Loucy (cell line): ENCODE measurements around the gene GNB3.

Experiments used
- H2AFZ ChIP-seq: fragments of 200-600 bp; sonication (generic); 2 replicates; pipeline ENCODE4 v1.6.0; 2016; ENCODE audit warnings: antibody characterized with exemption, mild to moderate bottlenecking, low read length, moderate library complexity
- H3F3A ChIP-seq: fragments of 200-600 bp; 2 replicates; pipeline ENCODE4 v1.6.0; 2016; ENCODE audit warnings: antibody characterized with exemption, low read depth, mild to moderate bottlenecking
- H3K27me3 ChIP-seq: fragments of 200-600 bp; sonication (generic); 2 replicates; pipeline ENCODE4 v1.6.1; 2014; ENCODE audit warnings: low read length, mild to moderate bottlenecking; ENCODE audit not compliant: insufficient read depth, poor library complexity, severe bottlenecking
- H3K36me3 ChIP-seq: fragments of 200-600 bp; sonication (generic); 2 replicates; pipeline ENCODE4 v1.6.1; 2016; ENCODE audit warnings: low read length; ENCODE audit not compliant: insufficient read depth
- H3K4me1 ChIP-seq: fragments of 200-600 bp; sonication (generic); 2 replicates; pipeline ENCODE4 v1.5.1; 2014; ENCODE audit warnings: low read length, mild to moderate bottlenecking; ENCODE audit not compliant: insufficient read depth, poor library complexity, severe bottlenecking
- H3K4me2 ChIP-seq: fragments of 200-600 bp; sonication (generic); 2 replicates; pipeline ENCODE4 v1.6.0; 2014; ENCODE audit warnings: antibody characterized with exemption, low read length, low read depth, mild to moderate bottlenecking; ENCODE audit not compliant: poor library complexity, severe bottlenecking
- H3K4me3 ChIP-seq: fragments of 200-600 bp; sonication (generic); 2 replicates; pipeline ENCODE4 v1.5.1; 2014; ENCODE audit warnings: low read length, mild to moderate bottlenecking, mixed read lengths; ENCODE audit not compliant: poor library complexity, severe bottlenecking
- H3K79me2 ChIP-seq: fragments of 200-600 bp; sonication (generic); 2 replicates; pipeline ENCODE4 v1.6.1; 2014; ENCODE audit warnings: low read length; ENCODE audit not compliant: insufficient read depth
- H3K9ac ChIP-seq: fragments of 200-600 bp; sonication (generic); 2 replicates; pipeline ENCODE4 v1.6.0; 2014; ENCODE audit warnings: mild to moderate bottlenecking, low read depth, low read length, moderate library complexity; ENCODE audit not compliant: poor library complexity, severe bottlenecking
- H3K9me2 ChIP-seq: fragments of 200-600 bp; sonication (generic); replicated peaks from 2 replicates; pipeline ENCODE4 v1.6.1; 2016; ENCODE audit warnings: low read depth, low read length, mixed read lengths
- H3K9me3 ChIP-seq: fragments of 200-600 bp; sonication (generic); 2 replicates; pipeline ENCODE4 v1.6.1; 2014; ENCODE audit warnings: mild to moderate bottlenecking, antibody characterized with exemption, low read length, low read depth; ENCODE audit not compliant: insufficient read depth
- H4K20me1 ChIP-seq: fragments of 200-600 bp; sonication (generic); 2 replicates; pipeline ENCODE4 v1.6.0; 2014; ENCODE audit warnings: antibody characterized with exemption, low read length, mild to moderate bottlenecking; ENCODE audit not compliant: insufficient read depth, poor library complexity, severe bottlenecking
- EZH2phosphoT487 ChIP-seq: fragments of 200-600 bp; IDR thresholded peaks from 2 replicates; pipeline ENCODE4 v1.6.1; 2018; ENCODE audit warnings: antibody characterized with exemption, mild to moderate bottlenecking, moderate library complexity, borderline replicate concordance

GNB3 gene

GRCh38 chr12:6894321-6894720 is 53.6 kb downstream of the GNB3 start:
- Histone ChIP-seq H2AFZ (no peak overlapping the region), H3K4me2 (no peak overlapping the region), H3K9me3 (no peaks in the 10 kb centered on the region), H3K27me3 (no peaks in the 10 kb centered on the region), H3F3A (0 out of 2 replicates have a peak, but pooled peaks cover 2% of the 10 kb centered on the region), H4K20me1 (no peaks in the 10 kb centered on the region), H3K4me3 (no peak overlapping the region), H3K9ac (no peak overlapping the region), H3K79me2 (peaks cover 10% of the 10 kb centered on the region; the same call in 1 of the 2 replicates), H3K9me2 (no peaks in the 10 kb centered on the region), H3K4me1 (peaks cover 20% of the 10 kb centered on the region), H3K36me3 (no peaks in the 10 kb centered on the region)
- no peak for TF ChIP-seq EZH2phosphoT487
